K562 (cell line): Measurements from ENCODE around the gene FBN1. TPM values are rescaled to one million over a fixed set of nuclear protein-coding genes. Genes with fewer than 3 reads are reported as not detected.

Experiments
- DEAF1 ChIP-seq: fragments of 450-650 bp; formaldehyde crosslinking; IDR thresholded peaks from 2 replicates; pipeline ENCODE4 v1.4.0; 2020; ENCODE audit warnings: mild to moderate bottlenecking, moderate library complexity
- HNRNPK ChIP-seq: fragments of 200-400 bp; formaldehyde crosslinking; IDR thresholded peaks from one replicate; pipeline ENCODE4 v1.6.1; 2018; ENCODE audit warnings: mild to moderate bottlenecking, low read depth, low read length; ENCODE audit not compliant: poor library complexity, severe bottlenecking
- HNRNPLL ChIP-seq: fragments of 200-400 bp; formaldehyde crosslinking; IDR thresholded peaks from 2 replicates; pipeline ENCODE4 v1.6.1; 2017; ENCODE audit warnings: low read length, low read depth, mild to moderate bottlenecking; ENCODE audit not compliant: poor library complexity, severe bottlenecking
- JUND ChIP-seq, 2 experiments: IDR thresholded peaks; 2 replicates in 1 of 2; 3 replicates in 1 of 2; pipeline ENCODE4 v1.6.1; 2011; ENCODE audit warnings: borderline replicate concordance in 2 of 2, low read depth in 2 of 2, low read length in 2 of 2, improper control_type of control experiment in 1 of 2, missing biosample characterization in 1 of 2, missing genetic modification characterization in 1 of 2, missing genetic modification reagents in 1 of 2
- MED1 ChIP-seq: sonication (generic); formaldehyde crosslinking; IDR thresholded peaks from 2 replicates; pipeline ENCODE4 v1.8.1; 2023; ENCODE audit warnings: missing genetic modification reagents, borderline replicate concordance
- NR2C2 ChIP-seq, 2 experiments: fragments of 200-800 bp in 1 of 2; sonication (Bioruptor generic) in 1 of 2; sonication (generic) in 1 of 2; formaldehyde crosslinking in 1 of 2; IDR thresholded peaks; 2 replicates each; pipeline versions ENCODE4 v1.6.1 to v1.8.0; 2016 to 2022; ENCODE audit warnings: mild to moderate bottlenecking in 1 of 2, missing compliant biosample characterization in 1 of 2, missing genetic modification characterization in 1 of 2, missing genetic modification reagents in 1 of 2
- PATZ1 ChIP-seq: fragments of 250-450 bp; sonication (Bioruptor Pico); IDR thresholded peaks from 2 replicates; pipeline ENCODE4 v1.5.0; 2020; ENCODE audit warnings: mild to moderate bottlenecking, borderline replicate concordance
- POLR2AphosphoS2 ChIP-seq: IDR thresholded peaks from 2 replicates; pipeline ENCODE4 v1.6.1; 2012; ENCODE audit warnings: low read length, improper control_type of control experiment
- PTRF ChIP-seq: fragments of 450-650 bp; IDR thresholded peaks from 2 replicates; pipeline ENCODE4 v1.6.1; 2016; ENCODE audit warnings: mild to moderate bottlenecking, missing genetic modification characterization, missing compliant biosample characterization
- SRSF3 ChIP-seq: fragments of 200-400 bp; formaldehyde crosslinking; IDR thresholded peaks from 2 replicates; pipeline ENCODE4 v1.6.1; 2016; ENCODE audit warnings: mild to moderate bottlenecking, low read length, moderate library complexity; ENCODE audit not compliant: insufficient read depth
- TEAD4 ChIP-seq, 2 experiments: sonication (generic) in 1 of 2; formaldehyde crosslinking in 1 of 2; IDR thresholded peaks; 2 replicates each; pipeline versions ENCODE4 v1.6.1 to v1.8.0; 2012 to 2022; ENCODE audit warnings: borderline replicate concordance in 1 of 2, inconsistent platforms in 1 of 2, low read length in 1 of 2, mild to moderate bottlenecking in 1 of 2, missing genetic modification reagents in 1 of 2
- ZBTB17 ChIP-seq: fragments of 450-650 bp; formaldehyde crosslinking; IDR thresholded peaks from 2 replicates; pipeline ENCODE4 v1.4.0; 2020; ENCODE audit warnings: mild to moderate bottlenecking
- ZNF518B ChIP-seq: fragments of 250-450 bp; sonication (Bioruptor Pico); IDR thresholded peaks from 2 replicates; pipeline ENCODE4 v1.5.0; 2021; ENCODE audit warnings: mild to moderate bottlenecking, moderate library complexity
- ZNF586 ChIP-seq: fragments of 450-650 bp; formaldehyde crosslinking; conservative IDR thresholded peaks from 2 replicates; pipeline ENCODE4 v1.4.0; 2020; ENCODE audit warnings: mild to moderate bottlenecking, moderate library complexity
- ZNF639 ChIP-seq, 2 experiments: fragments of 200-800 bp in 1 of 2; sonication (Bioruptor generic) in 1 of 2; sonication (generic) in 1 of 2; formaldehyde crosslinking in 1 of 2; IDR thresholded peaks in 1 of 2; conservative IDR thresholded peaks in 1 of 2; 2 replicates each; pipeline versions ENCODE4 v1.5.0 to v1.6.1; 2016 to 2020; ENCODE audit warnings: missing compliant biosample characterization in 1 of 2, missing genetic modification characterization in 1 of 2, missing genetic modification reagents in 1 of 2
- polyA plus RNA-seq, 8 experiments: library from polyadenylated mRNA; depleted of rRNA in 4 of 8; stranded (reverse) in 5 of 8; unstranded in 3 of 8; fragments of >200 nt; fragmentation: Nextera tagmentation in 2 of 8; fragmentation: Illumina TruSeq in 1 of 8; extraction: Ambion mirVana in 2 of 8; extraction: Trizol in 1 of 8; gene quantifications; 2 replicates each; pipeline versions ENCODE4 v1.2.1 to v1.2.3, GENCODE V29; 2011 to 2014; ENCODE audit warnings: inconsistent platforms in 1 of 8, missing spikeins in 1 of 8
- total RNA-seq, 7 experiments: library from RNA; depleted of rRNA in 6 of 7; stranded (reverse); fragments of >200 nt in 6 of 7; fragmentation: Illumina TruSeq in 2 of 7; extraction: Trizol in 2 of 7; gene quantifications; 2 replicates each; pipeline versions ENCODE4 v1.2.1 to v1.2.3, GENCODE V29; 2011 to 2021; ENCODE audit warnings: low replicate concordance in 1 of 7

The FBN1 gene
- total and polyA plus RNA-seq, 9 of the 15 experiments (the other 6 are each of a cell fraction or from before 2014, with no cell fraction given) = 0.15 to 1.2 (median 0.60) TPM

- TF ChIP-seq SRSF3 (no peak), NR2C2 (CRISPR knock-in tag; IDR thresholded peaks at IDR 0.05) (no peak), NR2C2 (tag; IDR thresholded peaks at IDR 0.05) (no peak), POLR2AphosphoS2 (no peak), PATZ1 (CRISPR knock-in tag) (no peak), HNRNPK (no peak), HNRNPLL (no peak), ZNF639 (CRISPR knock-in tag; conservative IDR thresholded peaks at IDR 0.05 in 1 of 2, IDR thresholded peaks at IDR 0.05 in 1 of 2) (peak in 1 of 2 experiments; percentile 75; a peak in 2 of 4 replicates), ZBTB17 (CRISPR knock-in tag) (no peak), DEAF1 (CRISPR knock-in tag) (no peak), JUND (IDR thresholded peaks at IDR 0.05; ENCODE audit: borderline replicate concordance, low read depth, low read length) (peak; percentile 65; the same call in 1 of the 2 replicates), JUND (tag; IDR thresholded peaks at IDR 0.05; ENCODE audit: borderline replicate concordance, low read depth, low read length) (peak; percentile 57; the same call in 2 of the 3 replicates), MED1 (CRISPR knock-in tag) (no peak), ZNF518B (no peak), ZNF586 (no peak), PTRF (tag) (no peak), TEAD4 (IDR thresholded peaks at IDR 0.05; ENCODE audit: low read length) (peak; percentile 94), TEAD4 (CRISPR knock-in tag; IDR thresholded peaks at IDR 0.05; ENCODE audit: borderline replicate concordance) (no peak)
Observed at GRCh38 chr15:48579945-48580671, 65.4 kb downstream of the FBN1 start (continued).
